ENCODE measurements around the gene KCNJ6.

KCNJ6 gene

DNA sequence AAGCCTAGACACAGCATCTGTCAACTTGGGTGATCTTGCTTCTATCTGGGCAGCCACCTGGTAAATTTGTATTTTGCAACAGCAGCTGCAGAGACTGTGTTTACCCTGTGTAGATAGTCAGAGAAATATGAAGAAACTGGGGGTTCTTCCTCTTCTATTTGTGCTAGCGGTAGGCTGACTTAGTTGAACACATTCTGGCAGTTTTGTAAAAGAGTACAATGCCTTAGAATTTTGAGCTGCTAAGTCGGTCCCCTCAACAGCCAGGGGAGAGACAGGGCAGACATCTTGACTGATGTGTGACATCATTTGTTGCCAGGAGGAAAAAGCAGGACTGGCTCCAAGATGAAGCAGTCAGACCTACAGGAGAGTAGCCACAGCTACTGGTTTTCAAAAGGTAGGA, 53.7 kb downstream of the KCNJ6 start:
- DNase-seq = no peak

GRCh38 chr21:37861561-37861960, 54.7 kb downstream of the KCNJ6 start:
- DNase-seq = no peak

- DNase-seq = no peak
These were observed 55.8 kb downstream of the KCNJ6 start for GRCh38 chr21:37860416-37860815.

- DNase-seq = no peak
These were observed 60.3 kb downstream of the KCNJ6 start for GRCh38 chr21:37855647-37856625.

DNA sequence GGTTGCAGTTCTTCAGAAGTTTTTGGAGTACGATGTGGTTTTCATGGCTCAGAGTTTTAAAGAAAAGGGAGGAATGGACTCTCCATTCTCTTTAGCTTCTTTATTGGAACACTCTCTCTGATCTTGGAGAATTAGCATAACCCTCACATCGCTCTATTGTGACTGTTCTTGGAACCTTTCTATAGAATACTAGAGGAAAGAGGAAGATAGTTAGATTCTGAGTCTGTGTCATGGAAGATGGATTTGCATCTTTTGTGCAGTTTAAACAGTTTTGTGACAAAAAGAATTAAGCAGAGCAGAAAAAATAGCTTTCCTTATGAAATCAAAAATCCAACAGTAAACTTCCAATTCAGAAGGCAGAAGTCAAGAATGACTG, 61.0 kb downstream of the KCNJ6 start:
- DNase-seq = no peak

- DNase-seq = no peak
These were observed 66.7 kb downstream of the KCNJ6 start for GRCh38 chr21:37849506-37850102.

- no peak for DNase-seq
These were observed 67.4 kb downstream of the KCNJ6 start for GRCh38 chr21:37848721-37849490.

GRCh38 chr21:37845535-37845934, 70.7 kb downstream of the KCNJ6 start:
- DNase-seq = no peak

DNA sequence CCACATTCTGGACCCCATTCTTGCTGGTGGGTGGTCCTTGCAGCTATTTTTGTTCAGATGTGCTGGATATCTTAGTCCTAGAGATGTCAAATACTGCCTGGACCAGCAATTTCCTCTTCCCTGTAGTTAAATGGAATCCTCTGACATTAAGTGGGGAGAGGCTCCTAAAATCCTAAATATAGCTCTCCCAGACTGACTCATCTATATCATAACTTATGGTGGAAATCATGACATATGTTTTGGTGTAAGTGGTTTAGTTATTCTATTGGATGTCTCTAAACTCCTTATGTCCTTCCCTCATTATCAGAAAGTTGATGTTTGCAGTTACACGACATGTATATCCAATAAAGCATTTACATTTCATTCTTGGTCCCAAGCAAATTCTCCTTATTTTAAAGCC, 73.1 kb downstream of the KCNJ6 start:
- no peak for DNase-seq

GRCh38 chr21:37842163-37842919, 73.9 kb downstream of the KCNJ6 start:
- DNase-seq = no peak

DNA sequence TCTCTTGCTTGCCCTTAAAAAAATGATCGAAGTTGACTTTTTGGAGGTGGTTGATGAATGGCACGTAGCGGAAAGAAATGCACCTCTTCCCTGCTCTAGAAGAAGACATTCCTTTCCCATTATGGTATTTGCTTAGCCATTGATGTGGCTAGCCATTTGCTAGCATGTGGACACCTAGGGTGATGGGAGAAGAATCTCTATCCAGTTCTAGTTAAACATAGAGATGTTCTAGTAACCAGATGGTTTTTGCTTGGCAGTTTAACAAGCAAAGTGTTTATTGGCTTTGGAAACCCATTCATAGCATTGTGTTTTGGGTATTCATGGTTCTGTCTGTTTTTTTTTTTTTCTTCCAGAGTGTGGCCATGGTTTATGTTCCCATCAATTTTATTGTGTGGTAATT, 78.9 kb downstream of the KCNJ6 start:
- no peak for DNase-seq

GRCh38 chr21:37835481-37835880, 80.8 kb downstream of the KCNJ6 start:
- no peak for DNase-seq

DNA sequence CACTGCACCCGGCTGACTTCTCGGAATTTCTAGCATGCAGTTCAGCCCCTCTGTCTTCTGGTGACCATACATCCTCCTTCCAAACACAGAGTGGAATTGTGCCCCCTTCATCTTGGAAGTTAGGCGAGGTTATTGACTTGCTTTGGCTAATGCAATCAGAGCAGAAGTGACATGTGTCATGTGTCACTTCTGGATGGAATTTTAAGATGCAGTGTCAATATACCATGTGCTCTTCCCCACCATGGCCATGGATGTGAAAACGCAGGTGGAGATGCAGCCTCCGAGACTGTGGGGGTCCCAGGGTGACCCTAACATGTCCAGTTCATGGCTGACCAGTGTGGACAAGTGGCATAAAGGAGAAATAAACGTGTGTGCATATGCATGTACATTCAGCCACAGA, 83.0 kb downstream of the KCNJ6 start:
- no peak for DNase-seq

- DNase-seq = no peak
These were observed 86.8 kb downstream of the KCNJ6 start for GRCh38 chr21:37829447-37829846.

GRCh38 chr21:37828991-37829390, 87.3 kb downstream of the KCNJ6 start:
- no peak for DNase-seq

DNA sequence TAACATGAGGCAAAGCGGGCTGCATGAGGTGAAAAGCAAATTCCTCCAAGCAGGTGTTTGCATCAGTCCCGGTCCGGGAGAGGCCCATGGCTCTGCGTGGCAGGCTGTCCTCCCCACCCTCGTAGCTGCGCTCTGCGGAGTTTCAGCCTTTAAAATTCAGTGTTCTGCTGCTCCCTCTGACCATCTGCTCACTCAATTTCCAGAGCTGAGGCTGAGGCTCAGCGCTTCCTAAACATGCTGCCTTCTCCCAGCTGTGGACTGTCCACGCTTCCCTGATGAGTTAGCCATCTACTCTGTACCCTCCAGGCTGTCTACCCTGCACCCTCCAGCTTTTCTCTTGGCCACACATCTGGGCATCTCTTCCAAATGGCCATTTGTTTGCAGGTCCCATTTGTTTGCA, 87.7 kb downstream of the KCNJ6 start:
- DNase-seq = no peak

- DNase-seq = no peak
These were observed 88.3 kb downstream of the KCNJ6 start for GRCh38 chr21:37827913-37828312.

GRCh38 chr21:37821786-37822450, 94.3 kb downstream of the KCNJ6 start:
- no peak for DNase-seq

DNA sequence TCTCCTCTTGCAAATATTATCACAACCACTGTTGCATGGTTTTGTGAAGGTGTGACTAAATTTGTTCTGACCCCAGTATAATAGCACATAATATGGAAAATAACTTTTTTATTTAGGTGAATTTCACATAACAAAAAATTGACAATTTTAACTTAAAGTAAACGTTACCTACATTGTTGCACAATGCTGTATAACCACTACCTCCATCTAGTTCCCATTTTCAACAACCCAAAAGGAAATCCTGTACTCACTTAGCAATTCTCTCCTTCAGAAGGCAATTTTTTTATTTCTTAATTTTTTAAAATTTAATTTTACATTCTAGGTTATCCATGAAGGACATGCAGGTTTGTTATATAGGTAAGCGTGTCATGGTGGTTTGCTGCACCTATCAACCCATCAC, 95.2 kb downstream of the KCNJ6 start:
- DNase-seq = no peak

DNA sequence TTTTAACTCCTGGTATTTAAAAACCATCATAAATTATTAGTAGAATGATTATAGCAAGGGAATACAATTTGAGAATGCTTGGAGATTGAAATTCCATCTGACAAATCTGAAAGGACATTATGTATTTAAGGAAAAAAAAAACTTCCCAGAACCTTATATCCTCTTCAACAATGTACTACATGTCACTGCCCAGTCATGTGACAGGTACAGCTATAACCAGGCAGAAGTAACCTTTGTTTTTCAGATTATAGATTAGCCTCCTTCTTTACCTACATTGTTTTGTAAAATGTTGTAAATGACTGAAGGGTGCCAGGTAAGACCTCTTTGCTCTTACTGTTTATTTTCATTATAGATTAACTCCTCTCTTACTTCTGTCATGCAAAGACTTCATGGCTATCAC, 96.9 kb downstream of the KCNJ6 start:
- DNase-seq = no peak

GRCh38 chr21:37817242-37817641, 99.0 kb downstream of the KCNJ6 start:
- DNase-seq = no peak

- no peak for DNase-seq
These were observed 100.4 kb downstream of the KCNJ6 start for GRCh38 chr21:37815893-37816292.
